H1 (cell line): ENCODE results near the gene AP3M1. TPM values are rescaled to one million over a fixed set of nuclear protein-coding genes. Genes with fewer than 3 reads are reported as not detected.

Experiments
- CTCF ChIA-PET: fragments of 300-600 bp; sonication (Branson Sonifier 250); formaldehyde crosslinking; loops from one replicate; lab custom pipeline; 2021; ENCODE audit not compliant: partially characterized antibody; lab: Charles Lee
- POLR2A ChIA-PET: fragments of 300-600 bp; sonication (Branson Sonifier 250); formaldehyde crosslinking; loops from one replicate; lab custom pipeline; 2021; ENCODE audit warnings: inconsistent platforms; ENCODE audit not compliant: partially characterized antibody; lab: Charles Lee
- DNase-seq, 2 experiments: peaks; one replicate each; pipeline versions ENCODE4 v3.0.0 to v3.0.0-alpha.2; 2010 to 2022; ENCODE audit warnings: low spot score in 2 of 2, low read depth in 1 of 2, mixed read lengths in 1 of 2
- FAIRE-seq: peaks from 2 replicates; lab custom pipeline; 2011; peaks lifted over from hg19 to GRCh38; lab: Jason Lieb, UNC
- H2AFZ ChIP-seq: 2 replicates; pipeline ENCODE4 v1.8.1; 2012; ENCODE audit warnings: low read length, inconsistent platforms
- H2AK5ac ChIP-seq: 2 replicates; pipeline ENCODE4 v1.6.1; 2013; ENCODE audit warnings: low read depth, low read length
- H2BK120ac ChIP-seq: replicated peaks from 2 replicates; pipeline ENCODE3; 2013; ENCODE audit warnings: low read depth, low read length, inconsistent platforms
- H2BK12ac ChIP-seq: 2 replicates; pipeline ENCODE4 v1.6.1; 2013; ENCODE audit warnings: low read depth, low read length
- H2BK15ac ChIP-seq: 2 replicates; pipeline ENCODE4 v1.6.1; 2013; ENCODE audit warnings: low read length
- H2BK20ac ChIP-seq: 2 replicates; pipeline ENCODE4 v1.6.1; 2013; ENCODE audit warnings: low read length
- H2BK5ac ChIP-seq: 2 replicates; pipeline ENCODE4 v1.6.1; 2013; ENCODE audit warnings: low read depth, low read length
- H3K14ac ChIP-seq: 2 replicates; pipeline ENCODE4 v1.6.1; 2013; ENCODE audit warnings: inconsistent platforms; ENCODE audit not compliant: insufficient read length
- H3K18ac ChIP-seq: 2 replicates; pipeline ENCODE4 v1.6.1; 2013; ENCODE audit warnings: low read length; ENCODE audit errors: extremely low read depth
- H3K23ac ChIP-seq: 2 replicates; pipeline ENCODE4 v1.6.1; 2013; ENCODE audit warnings: inconsistent platforms; ENCODE audit not compliant: insufficient read length
- H3K23me2 ChIP-seq: 2 replicates; pipeline ENCODE4 v1.6.1; 2013; ENCODE audit warnings: low read depth, low read length
- H3K27ac ChIP-seq: 2 replicates; pipeline ENCODE4 v1.6.1; 2011; ENCODE audit warnings: low read depth, low read length, inconsistent platforms
- H3K27me3 ChIP-seq, 4 experiments: replicated peaks in 1 of 4; 1 replicate in 1 of 4; 2 replicates in 3 of 4; pipeline versions ENCODE4 v1.6.1 to v1.8.1; 2011 to 2013; ENCODE audit warnings: low read length in 3 of 4, mild to moderate bottlenecking in 3 of 4, inconsistent platforms in 2 of 4, mixed read lengths in 2 of 4, moderate library complexity in 1 of 4; ENCODE audit not compliant: control insufficient read depth in 3 of 4, insufficient read depth in 3 of 4; ENCODE audit errors: extremely low read depth in 1 of 4
- H3K36me3 ChIP-seq, 4 experiments: 2 replicates each; pipeline versions ENCODE4 v1.6.1 to v1.8.1; 2011 to 2013; ENCODE audit warnings: mild to moderate bottlenecking in 4 of 4, low read length in 3 of 4, moderate library complexity in 2 of 4, control low read depth in 1 of 4, inconsistent platforms in 1 of 4; ENCODE audit not compliant: insufficient read depth in 4 of 4, control insufficient read depth in 2 of 4
- H3K4ac ChIP-seq: replicated peaks from 2 replicates; pipeline ENCODE3; 2013; ENCODE audit warnings: low read length, low read depth, mixed read lengths, inconsistent platforms; ENCODE audit not compliant: insufficient read length
- H3K4me1 ChIP-seq, 4 experiments: replicated peaks in 1 of 4; 1 replicate in 1 of 4; 2 replicates in 3 of 4; pipeline versions ENCODE4 v1.6.1 to v1.8.1; 2011 to 2013; ENCODE audit warnings: low read length in 3 of 4, inconsistent platforms in 2 of 4, mixed read lengths in 1 of 4; ENCODE audit not compliant: insufficient read depth in 4 of 4, control insufficient read depth in 3 of 4
- H3K4me2 ChIP-seq, 2 experiments: 2 replicates each; pipeline versions ENCODE4 v1.6.1 to v1.8.1; 2011 to 2013; ENCODE audit warnings: low read depth in 2 of 2, low read length in 2 of 2, control low read depth in 1 of 2, inconsistent platforms in 1 of 2, mild to moderate bottlenecking in 1 of 2; ENCODE audit not compliant: insufficient read depth in 1 of 2
- H3K4me3 ChIP-seq, 4 experiments: fragments of 200-600, 300-600 bp in 1 of 4; sonication (generic), shearing (Covaris generic), sonication (Bioruptor Twin) in 1 of 4; 2 replicates each; pipeline versions ENCODE4 v1.5.1 to v1.8.1; 2011 to 2016; ENCODE audit warnings: low read length in 4 of 4, low read depth in 3 of 4, control low read depth in 2 of 4, inconsistent platforms in 2 of 4, mild to moderate bottlenecking in 2 of 4, mixed read lengths in 1 of 4, moderate library complexity in 1 of 4; ENCODE audit not compliant: insufficient read depth in 2 of 4; ENCODE audit errors: extremely low read depth in 1 of 4
- H3K56ac ChIP-seq: replicated peaks from 2 replicates; pipeline ENCODE3; 2013; ENCODE audit warnings: low read depth, mild to moderate bottlenecking, mixed read lengths, low read length, inconsistent platforms; ENCODE audit not compliant: insufficient read length
- H3K79me1 ChIP-seq: 2 replicates; pipeline ENCODE4 v1.6.1; 2013; ENCODE audit warnings: low read depth, low read length, control low read depth
- H3K79me2 ChIP-seq, 2 experiments: 2 replicates each; pipeline versions ENCODE4 v1.6.1 to v1.8.1; 2012 to 2013; ENCODE audit warnings: low read length in 2 of 2, mild to moderate bottlenecking in 2 of 2, inconsistent platforms in 1 of 2; ENCODE audit not compliant: insufficient read depth in 2 of 2, control insufficient read depth in 1 of 2
- H3K9ac ChIP-seq, 4 experiments: replicated peaks in 1 of 4; 1 replicate in 1 of 4; 2 replicates in 3 of 4; pipeline versions ENCODE4 v1.6.1 to v1.8.1; 2011 to 2013; ENCODE audit warnings: low read depth in 3 of 4, low read length in 3 of 4, control low read depth in 2 of 4, mild to moderate bottlenecking in 2 of 4, moderate library complexity in 2 of 4, inconsistent platforms in 1 of 4; ENCODE audit errors: extremely low read depth in 1 of 4
- H3K9me3 ChIP-seq, 2 experiments: 2 replicates each; pipeline versions ENCODE4 v1.6.1 to v1.8.1; 2012 to 2013; ENCODE audit warnings: mild to moderate bottlenecking in 2 of 2, moderate library complexity in 2 of 2, control low read depth in 1 of 2, inconsistent platforms in 1 of 2, low read depth in 1 of 2, low read length in 1 of 2, mixed read lengths in 1 of 2; ENCODE audit not compliant: insufficient read depth in 2 of 2
- H4K20me1 ChIP-seq, 2 experiments: replicated peaks in 1 of 2; 2 replicates each; pipeline versions ENCODE3 to v1.8.1; 2011 to 2013; ENCODE audit warnings: inconsistent platforms in 2 of 2, low read length in 2 of 2, mild to moderate bottlenecking in 1 of 2; ENCODE audit not compliant: insufficient read depth in 2 of 2, control insufficient read depth in 1 of 2
- H4K5ac ChIP-seq: 2 replicates; pipeline ENCODE4 v1.6.1; 2013; ENCODE audit warnings: low read length, low read depth, mixed read lengths, inconsistent platforms; ENCODE audit not compliant: insufficient read length
- H4K8ac ChIP-seq: 2 replicates; pipeline ENCODE4 v1.8.0; 2013; ENCODE audit warnings: mild to moderate bottlenecking, moderate library complexity, low read length, inconsistent platforms; ENCODE audit not compliant: insufficient read depth; ENCODE audit errors: extremely low read depth
- H4K91ac ChIP-seq: replicated peaks from 2 replicates; pipeline ENCODE3; 2013; ENCODE audit warnings: low read length, mixed read lengths, inconsistent platforms; ENCODE audit not compliant: insufficient read length
- CHD1 ChIP-seq: IDR thresholded peaks from 2 replicates; pipeline ENCODE4 v1.6.1; 2012; ENCODE audit warnings: low read depth, low read length, improper control_type of control experiment
- JUND ChIP-seq: IDR thresholded peaks from 2 replicates; pipeline ENCODE4 v1.6.1; 2011; ENCODE audit warnings: mild to moderate bottlenecking, improper control_type of control experiment, low read length
- KDM1A ChIP-seq: fragments of 200-600, 300-600 bp; sonication (generic); IDR thresholded peaks from 2 replicates; pipeline ENCODE4 v1.7.1; 2016; ENCODE audit warnings: mild to moderate bottlenecking, low read length, borderline replicate concordance
- KDM4A ChIP-seq: IDR thresholded peaks from one replicate; pipeline ENCODE4 v1.7.1; 2012; ENCODE audit warnings: low read depth, mild to moderate bottlenecking, moderate library complexity, low read length, inconsistent platforms; ENCODE audit not compliant: severe bottlenecking
- KDM5A ChIP-seq: fragments of 200-600 bp; IDR thresholded peaks from 2 replicates; pipeline ENCODE4 v1.7.1; 2012; ENCODE audit warnings: mild to moderate bottlenecking, low read length, inconsistent platforms, mixed read lengths
- NRF1 ChIP-seq: IDR thresholded peaks from 2 replicates; pipeline ENCODE4 v1.6.1; 2011; ENCODE audit warnings: mild to moderate bottlenecking, low read depth, low read length, improper control_type of control experiment
- POLR2AphosphoS5 ChIP-seq: IDR thresholded peaks from 2 replicates; pipeline ENCODE4 v1.6.1; 2011; ENCODE audit warnings: low read depth, low read length
- RFX5 ChIP-seq: IDR thresholded peaks from 2 replicates; pipeline ENCODE4 v1.6.1; 2011; ENCODE audit warnings: low read depth, low read length, improper control_type of control experiment, borderline replicate concordance
- RNF2 ChIP-seq: fragments of 200-900, 300-1000 bp; sonication (generic); IDR thresholded peaks from 2 replicates; pipeline ENCODE4 v1.7.1; 2016; ENCODE audit warnings: borderline replicate concordance, low read depth, mild to moderate bottlenecking, antibody characterized with exemption, low read length; ENCODE audit not compliant: poor library complexity, severe bottlenecking; ENCODE audit errors: missing control alignments
- SP1 ChIP-seq: IDR thresholded peaks from 2 replicates; pipeline ENCODE4 v1.6.1; 2011; ENCODE audit warnings: low read depth, low read length
- TCF12 ChIP-seq: IDR thresholded peaks from 2 replicates; pipeline ENCODE4 v1.6.1; 2011; ENCODE audit warnings: low read depth, mild to moderate bottlenecking, low read length
- TEAD4 ChIP-seq: IDR thresholded peaks from 2 replicates; pipeline ENCODE4 v1.6.1; 2012; ENCODE audit warnings: low read depth, low read length, inconsistent platforms, mixed read lengths
- WGBS, 2 experiments: shearing (Covaris generic) in 1 of 2; methylation state at CpG; one replicate each; pipeline versions ENCODE4 v1.1.6 to v1.1.7; 2013 to 2015; ENCODE audit warnings: low lambda C conversion rate in 2 of 2, mixed read lengths in 2 of 2, inconsistent platforms in 1 of 2, low coverage in 1 of 2, missing lambda C conversion rate in 1 of 2; ENCODE audit not compliant: insufficient replicate concordance in 2 of 2, insufficient coverage in 1 of 2, insufficient read length in 1 of 2; ENCODE audit errors: extremely low coverage in 1 of 2, missing lambda C conversion rate in 1 of 2; 5-methylcytosine and 5-hydroxymethylcytosine counted together
- polyA plus RNA-seq, 7 experiments: library from polyadenylated mRNA; depleted of rRNA in 3 of 7; stranded (reverse) in 5 of 7; unstranded in 2 of 7; fragments of >200 nt in 5 of 7; fragments of 200-250 nt in 2 of 7; gene quantifications; 1 replicate in 5 of 7; 2 replicates in 1 of 7; 4 replicates in 1 of 7; pipeline versions ENCODE4 v1.2.1 to v1.2.3, GENCODE V29; 2011 to 2013; ENCODE audit warnings: missing spikeins in 2 of 7, mixed read lengths in 2 of 7
- total RNA-seq: library from RNA; stranded (reverse); fragmentation: NEBNext Ultra II Directional; extraction: Animal tissue kit (Norgen Biotek cat#: 25700); gene quantifications from 2 replicates; pipeline ENCODE4 v1.2.1, GENCODE V29; 2021

The AP3M1 gene
- total and polyA plus RNA-seq, 2 of the 8 experiments (the other 6 are each of a cell fraction or from before 2014, with no cell fraction given), result 23.9 to 38.9 TPM

DNA sequence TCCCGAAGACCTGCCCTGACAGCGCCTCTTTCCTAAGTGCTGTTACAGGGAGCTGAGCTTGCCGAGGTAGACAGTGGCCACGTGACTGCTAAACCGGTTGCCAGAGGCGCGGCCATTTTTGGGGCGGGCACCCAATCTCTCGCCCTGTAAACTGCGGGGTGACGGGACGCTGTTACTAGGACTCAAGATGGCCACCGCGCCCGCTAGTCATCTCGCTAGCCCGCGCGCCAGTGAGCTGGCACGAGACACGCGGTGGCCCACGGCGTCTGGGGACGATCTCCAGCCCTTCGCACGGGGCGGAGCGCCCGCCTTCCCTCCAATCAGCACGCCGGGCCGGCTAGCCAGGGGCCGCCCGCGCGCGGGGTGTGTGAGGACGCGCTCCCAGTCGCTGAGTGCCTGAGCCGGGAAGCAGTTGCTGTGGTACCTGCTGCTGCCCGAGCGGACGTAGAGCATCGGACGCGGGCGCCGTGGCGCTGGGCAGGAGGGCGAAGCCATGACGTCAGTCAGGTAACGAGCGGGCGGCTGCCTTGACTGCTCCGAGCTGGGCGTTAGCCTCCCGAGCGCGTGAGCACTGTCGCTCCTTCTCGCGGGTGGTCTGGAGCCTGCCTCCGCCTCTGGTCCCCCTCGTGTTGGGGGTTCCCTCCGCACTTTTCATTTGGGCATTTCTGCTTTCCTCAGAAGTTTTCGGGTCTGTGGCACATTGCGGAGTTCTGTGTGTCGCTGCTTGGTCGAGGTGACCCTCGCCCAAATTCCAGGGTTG, 25.9 kb upstream of the AP3M1 start:
- Histone ChIP-seq H2BK120ac (no peak overlapping the region), H2AFZ (peak overlapping the region; percentile 70; the same call in 1 of the 2 replicates), H3K23ac (no peak overlapping the region), H3K23me2 (peaks cover 7% of the 10 kb centered on the region; the same call in 1 of the 2 replicates), H3K14ac (no peak overlapping the region), H3K79me2 (peaks cover 0 to 36% of the 10 kb centered on the region in 2 experiments; a peak in 3 of 4 replicates), H3K4me3 (peak overlapping the region; percentile 78 to 89 (median 83)), H2BK20ac (no peak overlapping the region), H3K36me3 (no peaks in the 10 kb centered on the region), H3K18ac (peak overlapping the region; percentile 63), H3K79me1 (0 out of 2 replicates have a peak, but pooled peaks cover 2% of the 10 kb centered on the region), H3K4me1 (peaks cover 0 to 3% (median under 1%) of the 10 kb centered on the region in 4 experiments; a peak in 3 of 7 replicates), H4K8ac (peak overlapping the region; percentile 93), H3K4me2 (peak overlapping the region; percentile 70 to 91), H3K9me3 (no peaks in the 10 kb centered on the region), H2BK5ac (peak overlapping the region; percentile 88), H2BK12ac (peak overlapping the region; percentile 22; the same call in 1 of the 2 replicates), H3K4ac (no peak overlapping the region), H3K27me3 (no peaks in the 10 kb centered on the region), H4K20me1 (peaks cover 0 to 2% of the 10 kb centered on the region in 2 experiments), H3K56ac (peak overlapping the region; percentile 79), H4K91ac (peak overlapping the region; percentile 75), H2AK5ac (no peak overlapping the region), H2BK15ac (peak overlapping the region; percentile 46; the same call in 1 of the 2 replicates), H3K27ac (peak overlapping the region; percentile 92), H3K9ac (peak overlapping the region; percentile 46 to 96 (median 89)), H4K5ac (peak overlapping the region; percentile 71)
- ChIA-PET POLR2A (interaction anchor here (0.5 to 3.0 kb wide), 21 partner anchors 8 to 1035 kb away, joined by 3 to 20 read pairs (median 4); partner anchors contain the start of genes ADK and AP3M1), CTCF (interaction anchor here (0.6 to 1.4 kb wide), 4 partner anchors 14 to 274 kb away, joined by 3 read pairs; no protein-coding TSS in a partner anchor)
- DNase-seq, result peak; percentile 89 to 94
- WGBS, 2 experiments, result 2% methylated on average over 72 of the region's 72 CpGs; no CpG with 5 or more reads in 1 of the 2 experiments
- FAIRE-seq, result no peak
- TF ChIP-seq KDM5A (0 out of 2 replicates have a peak, but pooled peaks have one; percentile 20), TEAD4 (no peak), KDM4A (peak; percentile 63), KDM1A (no peak), SP1 (peak; percentile 28; the same call in 1 of the 2 replicates), RFX5 (no peak), CHD1 (no peak), NRF1 (no peak), JUND (peak; percentile 62), RNF2 (no peak), POLR2AphosphoS5 (peak; percentile 88), TCF12 (no peak)
